NOMO-1 treated with dmso at 0.1 percent for 144 hours (cell line): ENCODE measurements around the gene RHBDF1.

Experiments
- DNase-seq: peaks from one replicate; lab custom pipeline; 2025; ENCODE audit not compliant: unreplicated experiment; lab: John Stamatoyannopoulos, UW

The RHBDF1 gene, protein sequence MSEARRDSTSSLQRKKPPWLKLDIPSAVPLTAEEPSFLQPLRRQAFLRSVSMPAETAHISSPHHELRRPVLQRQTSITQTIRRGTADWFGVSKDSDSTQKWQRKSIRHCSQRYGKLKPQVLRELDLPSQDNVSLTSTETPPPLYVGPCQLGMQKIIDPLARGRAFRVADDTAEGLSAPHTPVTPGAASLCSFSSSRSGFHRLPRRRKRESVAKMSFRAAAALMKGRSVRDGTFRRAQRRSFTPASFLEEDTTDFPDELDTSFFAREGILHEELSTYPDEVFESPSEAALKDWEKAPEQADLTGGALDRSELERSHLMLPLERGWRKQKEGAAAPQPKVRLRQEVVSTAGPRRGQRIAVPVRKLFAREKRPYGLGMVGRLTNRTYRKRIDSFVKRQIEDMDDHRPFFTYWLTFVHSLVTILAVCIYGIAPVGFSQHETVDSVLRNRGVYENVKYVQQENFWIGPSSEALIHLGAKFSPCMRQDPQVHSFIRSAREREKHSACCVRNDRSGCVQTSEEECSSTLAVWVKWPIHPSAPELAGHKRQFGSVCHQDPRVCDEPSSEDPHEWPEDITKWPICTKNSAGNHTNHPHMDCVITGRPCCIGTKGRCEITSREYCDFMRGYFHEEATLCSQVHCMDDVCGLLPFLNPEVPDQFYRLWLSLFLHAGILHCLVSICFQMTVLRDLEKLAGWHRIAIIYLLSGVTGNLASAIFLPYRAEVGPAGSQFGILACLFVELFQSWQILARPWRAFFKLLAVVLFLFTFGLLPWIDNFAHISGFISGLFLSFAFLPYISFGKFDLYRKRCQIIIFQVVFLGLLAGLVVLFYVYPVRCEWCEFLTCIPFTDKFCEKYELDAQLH

DNA sequence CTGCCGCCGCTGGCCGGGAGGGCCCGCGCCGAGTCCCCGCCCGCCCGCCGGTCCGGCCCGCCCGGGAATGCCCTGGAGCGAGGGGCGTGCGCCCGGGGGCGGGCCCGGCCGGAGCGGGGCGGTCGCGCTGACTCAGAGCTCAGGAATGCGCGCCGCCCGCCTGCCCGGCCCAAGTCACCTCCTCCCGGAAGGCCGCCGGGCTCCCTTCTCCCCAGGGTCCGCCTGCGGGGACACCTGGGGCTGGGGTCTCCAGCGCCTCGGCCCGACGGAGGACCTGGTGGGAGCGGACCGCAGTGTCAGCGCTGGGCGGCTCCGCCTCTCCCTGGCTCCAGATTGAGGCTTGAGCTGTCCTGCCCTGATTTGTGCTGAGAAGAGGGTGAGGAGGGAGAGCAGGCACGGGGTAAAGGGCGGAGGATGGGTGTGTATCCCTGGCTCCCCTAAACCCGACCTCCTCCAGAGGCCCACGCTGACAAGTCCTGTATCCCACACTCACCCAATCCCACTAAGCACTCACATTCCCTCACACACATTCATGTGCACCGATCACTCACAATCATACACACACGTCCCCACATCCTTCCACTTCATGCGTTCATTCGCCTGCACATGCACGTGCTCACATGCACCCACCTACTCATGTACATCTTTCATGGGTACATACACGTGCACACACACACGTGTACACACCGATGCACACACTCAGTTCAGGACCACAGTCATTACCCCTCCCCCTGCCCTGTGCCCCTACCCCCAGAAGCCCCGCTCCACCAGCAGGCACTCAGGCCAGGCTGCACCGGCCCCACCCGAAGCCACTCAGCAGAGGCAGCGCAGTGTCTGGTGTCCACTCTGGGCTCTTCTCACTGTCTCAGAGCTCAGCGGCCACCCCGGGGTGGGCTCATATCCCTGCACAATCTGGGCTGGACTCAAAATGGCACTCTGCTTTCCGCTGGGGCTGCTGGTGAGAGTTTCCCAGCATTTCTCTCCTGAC is at the start of gene RHBDF1:
TSS of gene RHBDF1 (minus strand) at position 71 of the 988 bp plus-strand sequence. CDS start 7,616 bp downstream, outside the sequence.
- no peak for DNase-seq

DNA sequence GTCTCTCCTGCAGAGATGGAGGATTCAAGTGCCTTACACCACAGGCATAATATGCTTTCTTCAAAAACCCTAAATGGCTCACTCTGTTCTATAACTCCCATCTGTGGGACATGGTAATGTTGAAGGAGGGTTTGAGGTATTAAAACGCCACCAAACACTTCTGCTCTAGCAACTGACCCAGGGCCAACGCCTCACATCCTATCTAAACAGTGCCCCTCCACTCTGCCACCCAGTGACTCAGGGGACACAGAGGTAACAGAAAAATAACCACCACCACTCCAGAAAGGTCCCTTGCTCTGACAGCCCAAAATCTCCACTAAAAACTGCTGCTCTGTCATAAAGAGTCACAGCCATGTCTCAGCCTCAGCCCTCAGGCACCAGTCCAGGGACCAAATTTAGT is 48.3 kb upstream of the RHBDF1 start:
- no peak for DNase-seq

DNA sequence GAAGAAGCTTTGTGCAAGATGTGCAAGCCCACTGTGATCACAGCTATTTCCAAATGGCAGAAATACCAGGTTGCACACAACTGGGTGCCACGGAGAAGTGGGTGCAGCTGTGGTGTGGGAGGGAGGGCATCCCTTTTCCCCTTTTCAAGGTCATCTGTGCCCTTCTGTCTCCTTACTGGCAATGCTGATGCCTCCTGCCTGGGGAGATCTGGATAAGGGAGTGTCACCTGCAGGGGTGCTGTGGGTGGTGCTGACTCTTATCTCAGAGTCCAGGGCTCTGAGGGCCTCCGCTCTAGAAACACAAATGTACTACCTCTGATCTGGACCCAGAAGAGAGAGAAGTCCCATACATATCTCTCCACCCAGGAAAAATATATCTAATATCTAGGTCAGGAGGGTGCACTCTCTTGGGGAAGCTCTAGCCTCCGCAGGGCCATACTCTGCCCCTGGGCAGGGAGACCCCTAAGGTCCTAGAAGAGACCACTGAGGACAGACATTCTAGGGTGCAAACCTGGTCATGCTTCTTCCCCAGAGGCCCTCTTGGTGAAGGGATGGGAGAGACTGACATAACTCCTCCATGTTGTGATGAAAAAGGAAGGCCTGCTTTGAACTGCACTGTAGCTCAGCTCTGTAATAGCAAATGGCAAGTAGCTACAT is 47.5 kb upstream of the RHBDF1 start:
- DNase-seq, result no peak

DNA sequence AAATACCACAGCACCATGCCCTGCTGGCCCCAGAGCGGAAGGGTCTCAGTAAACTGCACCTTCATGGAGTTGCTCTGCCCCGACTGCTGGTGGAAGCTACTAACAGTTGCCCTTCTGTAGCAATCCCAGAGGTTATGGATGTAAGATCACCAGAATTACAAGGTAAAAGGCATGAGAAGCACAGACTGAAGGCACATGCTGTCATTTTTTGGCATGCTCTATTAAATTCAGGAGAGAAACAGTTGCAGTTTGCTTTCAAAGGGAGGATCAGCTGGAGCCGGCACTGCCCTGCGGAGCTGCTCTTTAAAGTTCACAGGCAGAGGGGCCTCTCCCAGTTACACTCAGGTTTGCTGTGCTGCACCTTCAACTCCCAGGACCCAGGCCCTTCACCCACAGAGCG is 46.9 kb upstream of the RHBDF1 start:
- no peak for DNase-seq

DNA sequence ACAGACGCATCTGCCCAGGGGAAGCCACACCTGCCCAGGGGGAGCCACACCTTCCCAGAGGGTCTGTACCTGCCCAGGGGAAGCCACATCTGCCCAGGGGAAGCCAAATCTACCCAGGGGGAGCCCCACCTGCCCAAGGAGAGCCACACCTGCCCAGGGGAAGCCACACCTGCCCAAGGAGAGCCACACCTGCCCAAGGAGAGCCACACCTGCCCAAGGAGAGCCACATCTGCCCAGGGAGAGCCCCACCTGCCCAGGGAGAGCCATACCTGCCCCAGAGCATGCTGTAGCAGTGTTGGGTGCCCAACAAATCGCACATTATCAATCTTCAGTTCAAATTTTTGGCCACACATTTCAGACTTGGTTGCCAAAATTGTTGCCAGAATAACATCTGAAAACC is 46.4 kb upstream of the RHBDF1 start:
- no peak for DNase-seq

DNA sequence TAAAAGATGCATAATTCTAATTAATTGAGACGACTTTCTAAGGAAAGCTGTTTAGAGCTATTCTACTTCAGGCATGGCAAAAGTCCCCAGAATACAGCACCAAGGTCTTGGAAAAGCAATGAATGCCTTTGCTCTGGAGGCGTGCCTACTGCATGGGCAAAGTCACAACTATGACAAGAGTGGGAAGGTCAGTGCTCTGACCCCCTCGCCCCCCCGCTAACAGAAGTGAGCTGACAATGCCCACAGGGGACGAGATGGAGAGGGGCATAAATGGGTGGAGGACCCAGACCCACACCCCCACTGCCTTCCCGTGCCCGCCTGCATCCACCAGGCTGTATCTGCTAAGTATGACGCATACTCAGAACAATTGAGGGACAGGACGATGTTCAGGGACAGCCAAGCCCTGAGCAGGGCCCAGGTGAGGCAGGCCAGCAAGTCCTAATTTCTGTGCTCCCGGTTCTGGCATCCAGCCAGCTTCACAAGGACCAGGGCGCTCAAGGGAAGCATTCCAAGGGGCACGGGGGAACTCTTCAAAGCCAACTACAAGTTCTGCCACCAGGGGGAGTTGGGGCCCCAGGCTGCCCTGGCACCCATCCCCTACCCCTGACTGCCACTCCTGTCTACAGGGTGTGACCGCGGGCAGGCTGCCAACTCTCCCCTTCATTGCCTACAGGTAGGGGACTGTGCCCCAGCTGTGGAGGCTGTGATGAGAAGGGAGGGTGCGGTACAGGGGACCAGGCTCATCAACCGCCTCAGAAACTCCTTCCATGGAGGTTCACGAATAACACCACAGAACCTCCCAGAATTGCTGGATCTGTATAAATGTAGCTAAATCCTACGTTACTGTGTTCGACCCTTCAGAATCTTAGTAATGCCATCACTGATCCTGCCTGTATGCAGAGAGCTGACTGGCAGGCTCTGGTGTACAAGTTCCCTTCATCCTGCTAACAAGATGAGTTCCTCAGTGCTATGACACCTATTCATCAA is 45.2 kb upstream of the RHBDF1 start:
- no peak for DNase-seq

DNA sequence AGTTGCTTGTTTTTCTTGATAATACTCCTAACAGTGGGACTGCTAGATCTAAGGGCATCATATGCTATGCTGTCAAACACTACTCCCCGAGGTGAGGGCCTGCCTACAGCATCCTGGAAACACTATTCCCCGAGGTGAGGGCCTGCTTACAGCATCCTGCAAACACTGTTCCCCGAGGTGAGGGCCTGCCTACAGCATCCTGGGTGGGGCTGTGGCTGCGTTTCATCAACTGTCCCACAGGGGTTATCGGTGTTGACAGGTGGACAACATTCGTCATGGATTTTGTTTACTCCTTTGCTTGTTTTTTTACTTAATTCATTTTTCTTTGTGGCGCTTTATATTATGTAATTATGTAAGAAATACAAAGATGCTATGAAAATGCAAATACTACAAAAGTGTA is 43.6 kb upstream of the RHBDF1 start:
- no peak for DNase-seq

DNA sequence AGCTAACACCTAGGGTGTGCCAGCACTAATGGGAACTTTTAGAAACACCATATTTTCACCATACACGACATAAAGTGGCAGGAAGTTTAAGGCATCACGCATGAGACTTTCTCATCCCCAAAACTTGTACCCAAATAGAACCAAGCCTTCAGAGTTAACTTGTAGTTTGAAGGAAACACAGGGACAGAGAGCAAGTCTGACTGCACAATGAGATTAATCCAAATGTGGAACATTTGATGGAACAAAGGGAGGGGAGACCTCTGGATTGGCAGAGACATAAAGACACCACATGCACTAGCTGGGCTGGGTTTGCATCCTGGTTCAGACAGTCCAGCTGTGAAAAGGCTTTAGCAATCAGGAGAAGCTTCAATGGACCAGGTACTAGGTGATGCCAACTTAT is 41.9 kb upstream of the RHBDF1 start:
- no peak for DNase-seq

DNA sequence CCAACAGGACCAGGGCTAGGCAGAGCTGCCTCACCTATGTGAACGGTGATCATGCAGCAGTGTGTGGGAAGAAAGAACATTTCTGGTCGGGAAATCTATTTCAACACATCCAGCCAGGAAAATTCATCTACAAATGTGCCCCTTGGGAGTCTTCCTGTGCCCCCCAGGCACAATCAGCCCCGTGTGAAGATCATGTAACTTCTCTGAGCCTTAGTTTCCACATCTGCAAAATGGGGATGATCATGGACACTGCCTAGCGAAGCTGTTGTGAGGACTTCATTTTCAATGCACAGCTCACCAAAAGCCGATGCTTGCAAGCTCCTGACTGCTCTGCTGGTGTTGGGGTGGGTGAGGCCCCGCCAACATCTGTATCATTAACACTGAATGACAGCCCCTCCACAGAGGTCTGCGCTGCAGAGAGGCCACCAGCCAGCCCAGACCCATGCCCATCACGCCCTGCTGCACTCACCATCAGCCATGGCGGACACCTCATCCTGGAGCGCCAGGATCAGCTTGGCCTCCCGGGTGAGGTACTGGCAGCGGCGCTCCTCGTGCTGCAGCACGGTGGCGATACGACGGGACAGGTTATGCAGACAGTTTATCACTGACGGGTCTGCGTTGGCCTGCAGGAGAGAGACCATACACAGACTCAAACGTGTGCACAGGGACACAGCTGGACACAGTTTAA is 39.9 kb upstream of the RHBDF1 start:
- DNase-seq, result no peak

DNA sequence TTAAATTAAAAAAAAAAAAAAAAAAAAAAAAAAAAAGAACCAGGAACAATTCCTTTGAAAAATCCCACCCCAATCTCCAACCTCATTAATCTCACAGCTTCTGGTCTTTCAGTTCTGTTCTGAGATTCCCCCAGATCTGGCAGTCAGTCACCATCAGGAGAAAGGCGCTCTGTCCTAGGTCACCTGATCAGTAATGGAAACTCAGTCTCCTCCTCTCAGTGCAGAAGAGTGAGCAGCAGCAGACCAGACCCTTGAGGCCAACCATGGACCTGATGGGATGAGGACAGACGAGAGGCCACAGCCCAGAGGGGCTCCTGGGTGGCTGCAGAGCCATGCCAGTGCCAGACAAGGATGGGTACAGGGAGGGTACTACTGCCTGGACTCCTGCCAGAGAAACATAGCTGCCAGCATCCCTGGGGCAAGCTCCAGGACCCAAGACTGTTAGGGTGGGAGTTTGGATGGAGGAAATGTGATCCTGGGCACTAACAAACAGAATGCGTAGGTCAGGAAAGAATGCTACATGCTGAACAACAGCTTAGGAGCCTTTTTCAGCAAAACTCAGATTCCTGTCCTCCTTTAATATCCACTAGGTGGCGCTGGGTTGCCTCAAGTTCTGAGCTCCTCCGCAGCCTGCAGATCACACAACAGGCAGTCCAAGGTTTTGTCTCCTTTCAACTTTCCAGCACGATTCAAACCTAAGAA is 34.3 kb upstream of the RHBDF1 start:
- DNase-seq, result peak; percentile 65

DNA sequence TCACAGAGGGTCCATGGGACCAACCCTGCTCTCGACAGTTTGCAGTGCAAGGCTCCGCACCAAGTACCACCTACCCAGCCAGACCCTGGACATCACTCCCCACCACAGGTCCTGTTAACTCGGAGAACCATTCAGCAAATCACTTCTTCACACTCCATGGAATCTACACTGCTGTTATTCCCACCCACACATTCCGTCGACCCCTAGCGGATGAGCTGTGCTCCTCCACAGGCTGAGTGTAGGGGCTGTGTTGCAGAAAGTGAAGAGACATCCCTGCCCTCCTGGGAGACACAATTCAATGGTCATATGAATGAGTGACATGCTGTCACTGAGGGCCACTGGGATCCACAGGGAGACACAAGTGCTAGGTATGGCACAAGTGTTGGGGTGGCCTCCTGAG is 33.1 kb upstream of the RHBDF1 start:
- no peak for DNase-seq

DNA sequence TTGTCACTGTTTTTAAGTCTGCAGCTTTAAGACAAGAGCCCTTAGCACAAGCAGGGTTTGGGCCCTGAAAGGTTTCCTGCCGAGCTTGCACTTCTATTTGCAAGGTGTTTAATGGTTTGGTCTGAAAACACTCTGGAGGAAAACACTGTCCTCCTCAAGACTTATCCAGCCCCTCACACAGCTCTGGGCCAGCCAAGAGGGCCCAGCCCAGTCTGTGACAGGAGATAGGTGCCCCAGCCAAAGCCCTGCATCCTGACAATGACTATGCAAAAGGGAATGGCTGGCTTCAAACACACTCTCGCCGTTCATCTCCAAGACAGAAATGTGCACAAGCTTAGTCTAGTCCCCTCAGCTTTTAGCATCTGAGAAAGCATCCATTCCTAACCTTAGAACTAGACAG is 32.5 kb upstream of the RHBDF1 start:
- no peak for DNase-seq

DNA sequence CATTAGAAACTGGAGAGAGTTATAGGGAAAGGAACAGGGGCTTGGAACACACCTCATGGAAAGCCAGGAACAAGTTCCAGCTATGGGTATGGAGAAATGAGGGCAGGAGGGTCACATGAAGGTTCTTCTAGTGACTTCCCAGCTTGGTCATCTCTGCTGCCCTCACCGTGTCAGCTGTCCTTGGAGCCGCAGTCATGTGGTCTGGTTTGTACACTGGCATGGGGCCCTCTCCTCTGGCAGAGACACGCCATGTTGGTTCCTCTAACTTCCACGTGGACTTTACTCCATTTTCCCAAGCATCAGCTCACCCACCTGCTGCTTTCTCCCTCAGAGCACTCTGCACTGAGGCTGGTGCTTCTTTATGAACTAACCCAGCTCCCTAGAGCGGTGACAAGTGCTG is 31.9 kb upstream of the RHBDF1 start:
- no peak for DNase-seq

DNA sequence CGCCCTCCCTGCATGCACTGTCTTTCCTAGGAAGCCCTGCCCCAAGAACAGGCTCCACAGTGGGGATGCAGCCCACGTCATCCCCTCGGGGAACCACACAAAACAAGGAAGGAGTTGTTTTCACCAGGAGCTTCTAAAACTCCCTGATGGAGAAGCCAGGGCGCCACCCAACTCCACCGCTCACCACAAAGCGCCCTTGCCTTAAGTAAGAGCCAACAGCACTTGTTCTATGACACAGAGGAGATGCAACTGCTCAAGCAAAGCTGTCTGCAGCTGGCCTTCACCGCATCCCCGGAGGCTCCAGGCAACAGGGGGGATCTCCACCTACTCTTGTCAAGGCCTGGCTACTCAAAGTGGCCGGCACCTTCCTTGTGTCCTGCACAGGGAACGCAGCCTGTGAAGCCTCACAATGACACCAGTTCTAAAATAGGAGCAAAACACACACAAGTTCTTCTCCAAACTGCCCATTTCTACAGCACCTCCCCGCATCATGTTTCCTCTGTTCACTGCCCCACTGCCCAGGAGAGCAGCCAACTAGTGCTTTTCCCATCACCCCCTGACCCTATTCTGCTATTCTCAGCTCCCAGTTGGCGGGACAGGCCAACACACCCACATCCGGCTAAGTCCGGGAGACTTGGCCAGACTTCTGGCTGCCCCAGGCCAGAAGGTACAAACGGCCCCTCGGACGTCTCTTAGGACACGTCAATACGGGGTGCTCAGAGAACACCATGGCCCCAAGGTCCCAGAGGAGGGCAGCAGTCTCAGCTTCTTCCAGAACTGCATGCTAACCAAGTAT is 29.8 kb upstream of the RHBDF1 start:
- DNase-seq, result no peak

DNA sequence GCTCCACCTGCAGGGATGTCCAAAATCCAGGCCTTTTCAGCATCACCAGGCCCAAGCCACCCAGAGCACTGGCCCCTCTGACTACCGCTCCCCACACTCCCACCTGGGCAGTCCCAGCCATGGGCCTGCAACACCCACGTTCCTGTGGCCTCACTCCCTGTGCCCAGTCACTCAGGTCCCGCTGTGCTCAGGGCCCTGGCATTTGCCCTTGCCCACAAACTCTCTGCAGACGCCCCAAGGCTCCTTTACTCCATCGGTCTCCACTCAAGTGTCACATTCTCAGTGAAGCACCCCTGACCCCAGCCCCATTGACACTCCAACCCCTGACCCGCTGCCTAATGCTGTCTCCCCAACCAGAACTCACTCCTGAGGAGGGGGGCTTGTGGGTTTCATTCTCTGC is 29.2 kb upstream of the RHBDF1 start:
- no peak for DNase-seq

DNA sequence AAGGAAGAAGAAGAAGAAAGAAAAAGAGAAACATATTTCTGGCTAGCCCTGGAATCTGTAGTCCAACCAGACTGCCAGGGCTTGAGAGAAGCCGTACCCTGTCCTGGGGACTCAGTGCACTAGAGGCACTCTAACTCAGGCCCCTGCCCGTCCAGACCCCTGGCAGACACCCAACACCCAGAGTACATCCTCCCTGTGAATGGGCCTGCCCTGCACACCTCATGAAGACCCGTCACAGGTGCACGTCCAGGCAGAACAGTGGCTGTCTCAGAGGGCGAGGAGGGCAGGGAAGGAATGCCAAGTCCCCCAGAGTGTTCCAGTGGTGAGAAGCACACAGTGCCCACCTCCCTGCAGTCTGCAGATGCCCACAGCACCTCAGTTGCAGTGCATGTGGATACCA is 28.6 kb upstream of the RHBDF1 start:
- DNase-seq, result no peak

DNA sequence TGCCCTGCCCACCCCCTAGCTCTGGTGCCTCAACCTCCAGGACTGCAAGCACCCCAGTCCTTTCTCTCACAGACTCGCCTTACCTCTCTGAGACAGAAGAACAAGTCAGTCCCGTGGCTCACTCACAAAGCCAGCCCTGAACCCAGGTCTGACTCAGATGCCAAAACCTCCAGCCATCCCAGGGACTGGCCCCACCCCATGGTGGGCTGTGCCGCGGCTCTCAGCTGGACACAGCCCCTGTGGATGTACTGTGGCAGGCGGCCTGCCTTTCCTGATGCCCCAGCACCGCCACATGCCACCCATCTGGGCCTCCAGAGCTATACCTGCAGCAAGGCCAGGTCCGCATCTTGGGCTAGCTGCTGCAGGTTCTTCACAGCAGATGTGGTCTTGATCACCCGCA is 25.4 kb upstream of the RHBDF1 start:
- no peak for DNase-seq
